Measurements from ENCODE around the gene APBB1IP. TPM values are rescaled to one million over a fixed set of nuclear protein-coding genes. Genes with fewer than 3 reads are reported as not detected.

The APBB1IP gene
- polyA plus RNA-seq, 2 of the 4 experiments (the other 2 are of a cell fraction) = 0.96 to 9.2 TPM

- ChIA-PET POLR2A (no interaction called here), CTCF (interaction anchor here (0.7 to 1.4 kb wide), 3 partner anchors 15 to 375 kb away, joined by 3 to 4 read pairs (median 3); no protein-coding TSS in a partner anchor)
- TF ChIP-seq HOXB13 (CRISPR knock-in tag; IDR thresholded peaks at IDR 0.05; ENCODE audit: low read depth) (no peak), RARB (CRISPR knock-in tag; IDR thresholded peaks at IDR 0.05) (no peak), EHF (CRISPR knock-in tag; IDR thresholded peaks at IDR 0.05) (no peak), MYC (IDR thresholded peaks at IDR 0.05; ENCODE audit: borderline replicate concordance, low read length) (no peak), MAFK (IDR thresholded peaks at IDR 0.05; ENCODE audit: partially characterized antibody) (no peak), MAZ (IDR thresholded peaks at IDR 0.05; ENCODE audit: borderline replicate concordance, low read depth, low read length) (no peak), KDM5A (IDR thresholded peaks at IDR 0.05) (no peak)
- TF ChIP-seq, protein P1, sequence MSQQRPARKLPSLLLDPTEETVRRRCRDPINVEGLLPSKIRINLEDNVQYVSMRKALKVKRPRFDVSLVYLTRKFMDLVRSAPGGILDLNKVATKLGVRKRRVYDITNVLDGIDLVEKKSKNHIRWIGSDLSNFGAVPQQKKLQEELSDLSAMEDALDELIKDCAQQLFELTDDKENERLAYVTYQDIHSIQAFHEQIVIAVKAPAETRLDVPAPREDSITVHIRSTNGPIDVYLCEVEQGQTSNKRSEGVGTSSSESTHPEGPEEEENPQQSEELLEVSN (IDR thresholded peaks at IDR 0.05; ENCODE audit: borderline replicate concordance, low read depth) = no peak
- ATAC-seq (no peak), DNase-seq (ENCODE audit: low read depth in 1 of 2, low spot score in 1 of 2) (no peak), FAIRE-seq (no peak)
- no peak overlapping the region for H3K4me2 ChIP-seq
- H3K4me3 ChIP-seq = no peak overlapping the region
- H3K9me3 ChIP-seq = peaks cover 4% of the 10 kb centered on the region
- H3K27ac ChIP-seq = peak overlapping the region in 1 of 2 experiments; percentile 59; a peak in 2 of 6 replicates
- H3K4me1 ChIP-seq = no peaks in the 10 kb centered on the region
Observed at GRCh38 chr10:26507441-26507840, 69.3 kb downstream of the APBB1IP start.

DNA sequence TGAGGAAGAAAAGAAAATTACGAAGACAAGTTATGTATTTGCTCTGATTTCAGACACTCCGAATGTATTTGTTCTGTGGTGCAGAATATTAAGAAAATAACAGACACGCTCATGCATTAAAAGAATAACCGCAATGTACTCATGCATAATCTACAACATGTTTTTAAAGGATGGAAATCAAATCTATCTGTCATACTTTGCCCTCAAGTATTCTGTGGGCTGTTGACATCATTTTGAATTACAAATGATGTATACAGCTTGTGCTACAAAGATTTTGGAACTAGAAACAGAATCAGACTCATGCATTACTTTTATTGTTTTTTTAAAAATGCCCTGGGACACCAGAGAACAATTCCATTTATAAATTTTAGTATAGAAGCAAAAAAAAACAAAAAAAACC, 69.9 kb downstream of the APBB1IP start:
- Histone ChIP-seq H3K4me3 (no peak overlapping the region), H3K9me3 (peaks cover 10% of the 10 kb centered on the region), H3K4me2 (no peak overlapping the region), H3K27ac (peak overlapping the region in 1 of 2 experiments; percentile 59; a peak in 2 of 6 replicates), H3K4me1 (no peaks in the 10 kb centered on the region)
- ChIA-PET CTCF (interaction anchor here (0.7 to 1.4 kb wide), 2 partner anchors 16 to 374 kb away, joined by 3 read pairs; no protein-coding TSS in a partner anchor), POLR2A (no interaction called here)
- ATAC-seq = no peak
- TF ChIP-seq, protein P2, sequence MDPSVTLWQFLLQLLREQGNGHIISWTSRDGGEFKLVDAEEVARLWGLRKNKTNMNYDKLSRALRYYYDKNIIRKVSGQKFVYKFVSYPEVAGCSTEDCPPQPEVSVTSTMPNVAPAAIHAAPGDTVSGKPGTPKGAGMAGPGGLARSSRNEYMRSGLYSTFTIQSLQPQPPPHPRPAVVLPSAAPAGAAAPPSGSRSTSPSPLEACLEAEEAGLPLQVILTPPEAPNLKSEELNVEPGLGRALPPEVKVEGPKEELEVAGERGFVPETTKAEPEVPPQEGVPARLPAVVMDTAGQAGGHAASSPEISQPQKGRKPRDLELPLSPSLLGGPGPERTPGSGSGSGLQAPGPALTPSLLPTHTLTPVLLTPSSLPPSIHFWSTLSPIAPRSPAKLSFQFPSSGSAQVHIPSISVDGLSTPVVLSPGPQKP (IDR thresholded peaks at IDR 0.05; ENCODE audit: low read depth, low read length) = no peak
- no peak for TF ChIP-seq POLR2A (IDR thresholded peaks at IDR 0.05; ENCODE audit: low read length)
- TF ChIP-seq RCOR1 (IDR thresholded peaks at IDR 0.05; ENCODE audit: low read depth, low read length) = no peak
- TF ChIP-seq PHF8 (IDR thresholded peaks at IDR 0.05; ENCODE audit: borderline replicate concordance, low read depth) = no peak
- TF ChIP-seq, protein P1 (IDR thresholded peaks at IDR 0.05; ENCODE audit: borderline replicate concordance, low read depth) = no peak
- TF ChIP-seq FOSB (CRISPR knock-in tag; IDR thresholded peaks at IDR 0.05) = no peak
- TF ChIP-seq EHMT2 (IDR thresholded peaks at IDR 0.05; ENCODE audit: low read depth) = no peak
- no peak for TF ChIP-seq CEBPB (IDR thresholded peaks at IDR 0.05)
- no peak for TF ChIP-seq ZSCAN20 (CRISPR knock-in tag; IDR thresholded peaks at IDR 0.05)
- TF ChIP-seq HES2 (IDR thresholded peaks at IDR 0.05) = no peak
- TF ChIP-seq ZC3H11A (IDR thresholded peaks at IDR 0.05) = no peak
- WGBS (ENCODE audit: missing lambda C conversion rate) = 88% methylated on average over 4 of the region's 4 CpGs
- no peak for DNase-seq (ENCODE audit: low read depth in 1 of 2, low spot score in 1 of 2)
- no peak for FAIRE-seq

GRCh38 chr10:26509307-26509706, 71.2 kb downstream of the APBB1IP start:
- ATAC-seq (no peak), FAIRE-seq (no peak), DNase-seq (ENCODE audit: low read depth in 1 of 2, low spot score in 1 of 2) (no peak)
- CTCF ChIA-PET = no interaction called here
- WGBS (ENCODE audit: missing lambda C conversion rate) = 60% methylated on average over 1 of the region's 1 CpG
- Histone ChIP-seq H3K4me2 (no peak overlapping the region), H3K9me3 (peaks cover 17% of the 10 kb centered on the region), H3K4me1 (no peaks in the 10 kb centered on the region), H3K4me3 (no peak overlapping the region), H3K27ac (no peak overlapping the region)
- POLR2A ChIA-PET = no interaction called here
- TF ChIP-seq KDM1A (IDR thresholded peaks at IDR 0.05; ENCODE audit: low read depth) (no peak), KDM5A (IDR thresholded peaks at IDR 0.05) (no peak), POLR2AphosphoS2 (conservative IDR thresholded peaks at IDR 0.05; ENCODE audit: low read length) (no peak), HEYL (CRISPR knock-in tag; IDR thresholded peaks at IDR 0.05) (no peak), ESRRA (IDR thresholded peaks at IDR 0.05; ENCODE audit: borderline replicate concordance, low read length) (no peak), USF2 (IDR thresholded peaks at IDR 0.05) (no peak), FOSL2 (IDR thresholded peaks at IDR 0.05) (no peak), FOSL2 (CRISPR knock-in tag; IDR thresholded peaks at IDR 0.05) (no peak), EHMT2 (IDR thresholded peaks at IDR 0.05; ENCODE audit: low read depth) (no peak), ATOH8 (CRISPR knock-in tag; IDR thresholded peaks at IDR 0.05; ENCODE audit: low read depth) (no peak), HOXB5 (CRISPR knock-in tag; IDR thresholded peaks at IDR 0.05) (no peak)
- TF ChIP-seq, protein P3, sequence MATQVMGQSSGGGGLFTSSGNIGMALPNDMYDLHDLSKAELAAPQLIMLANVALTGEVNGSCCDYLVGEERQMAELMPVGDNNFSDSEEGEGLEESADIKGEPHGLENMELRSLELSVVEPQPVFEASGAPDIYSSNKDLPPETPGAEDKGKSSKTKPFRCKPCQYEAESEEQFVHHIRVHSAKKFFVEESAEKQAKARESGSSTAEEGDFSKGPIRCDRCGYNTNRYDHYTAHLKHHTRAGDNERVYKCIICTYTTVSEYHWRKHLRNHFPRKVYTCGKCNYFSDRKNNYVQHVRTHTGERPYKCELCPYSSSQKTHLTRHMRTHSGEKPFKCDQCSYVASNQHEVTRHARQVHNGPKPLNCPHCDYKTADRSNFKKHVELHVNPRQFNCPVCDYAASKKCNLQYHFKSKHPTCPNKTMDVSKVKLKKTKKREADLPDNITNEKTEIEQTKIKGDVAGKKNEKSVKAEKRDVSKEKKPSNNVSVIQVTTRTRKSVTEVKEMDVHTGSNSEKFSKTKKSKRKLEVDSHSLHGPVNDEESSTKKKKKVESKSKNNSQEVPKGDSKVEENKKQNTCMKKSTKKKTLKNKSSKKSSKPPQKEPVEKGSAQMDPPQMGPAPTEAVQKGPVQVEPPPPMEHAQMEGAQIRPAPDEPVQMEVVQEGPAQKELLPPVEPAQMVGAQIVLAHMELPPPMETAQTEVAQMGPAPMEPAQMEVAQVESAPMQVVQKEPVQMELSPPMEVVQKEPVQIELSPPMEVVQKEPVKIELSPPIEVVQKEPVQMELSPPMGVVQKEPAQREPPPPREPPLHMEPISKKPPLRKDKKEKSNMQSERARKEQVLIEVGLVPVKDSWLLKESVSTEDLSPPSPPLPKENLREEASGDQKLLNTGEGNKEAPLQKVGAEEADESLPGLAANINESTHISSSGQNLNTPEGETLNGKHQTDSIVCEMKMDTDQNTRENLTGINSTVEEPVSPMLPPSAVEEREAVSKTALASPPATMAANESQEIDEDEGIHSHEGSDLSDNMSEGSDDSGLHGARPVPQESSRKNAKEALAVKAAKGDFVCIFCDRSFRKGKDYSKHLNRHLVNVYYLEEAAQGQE (IDR thresholded peaks at IDR 0.05) = no peak

Data from A549 (cell line).